Adipose tissue (tissue), 3 donors: Measurements from ENCODE around the gene HMCN2. TPM values are rescaled to one million over a fixed set of nuclear protein-coding genes. Genes with fewer than 3 reads are reported as not detected.

Experiments
- H3K27ac ChIP-seq: one replicate; pipeline ENCODE4 v1.5.1; 2013; ENCODE audit warnings: low read depth, low read length
- WGBS, 3 donors: extraction: QIAGEN DNeasy Blood & Tissue Kit; methylation state at CpG; one replicate each; pipeline ENCODE4 v1.1.7; 2013; 5-methylcytosine and 5-hydroxymethylcytosine counted together
- polyA plus RNA-seq, 3 donors: library from polyadenylated mRNA; stranded (reverse); fragments of 200-250 nt; gene quantifications; one replicate each; pipeline ENCODE4 v1.2.3, GENCODE V29; 2013
- donor health status: healthy with polysubstance abuse.
- donor health status: Bipolar disorder and iron deficiency.
- donor health status: healthy.

Gene HMCN2
- polyA plus RNA-seq, 3 donors, result 0.98 to 5.2 (median 2.6) TPM

- WGBS, 3 donors, result 61 to 80% (median 74%) methylated on average over 11 to 14 of the region's 14 CpGs
- no peak overlapping the region for H3K27ac ChIP-seq
These were observed 80.9 kb downstream of the HMCN2 start for GRCh38 chr9:130346431-130346830.

- H3K27ac ChIP-seq, result no peak overlapping the region
- WGBS, 3 donors, result 58 to 84% (median 84%) methylated on average over 14 of the region's 14 CpGs
These were observed 81.5 kb downstream of the HMCN2 start for GRCh38 chr9:130347036-130347435.

- H3K27ac ChIP-seq, result no peak overlapping the region
- 39 to 54% (median 48%) methylated on average over 6 of the region's 6 CpGs for WGBS, 3 donors
These were observed 82.4 kb downstream of the HMCN2 start for GRCh38 chr9:130347931-130348330.

GRCh38 chr9:130348341-130348740 is 82.8 kb downstream of the HMCN2 start:
- 78 to 88% (median 87%) methylated on average over 18 to 21 of the region's 21 CpGs for WGBS, 3 donors
- no peak overlapping the region for H3K27ac ChIP-seq

GRCh38 chr9:130348881-130349280 is 83.3 kb downstream of the HMCN2 start:
- WGBS, 3 donors, result 71 to 82% (median 82%) methylated on average over 5 to 8 of the region's 8 CpGs
- H3K27ac ChIP-seq, result no peak overlapping the region

GRCh38 chr9:130349398-130349797 is 83.8 kb downstream of the HMCN2 start:
- no peak overlapping the region for H3K27ac ChIP-seq
- 48 to 77% (median 76%) methylated on average over 11 of the region's 11 CpGs for WGBS, 3 donors

GRCh38 chr9:130351343-130351742 is 85.8 kb downstream of the HMCN2 start:
- WGBS, 3 donors, result 83 to 87% (median 86%) methylated on average over 14 of the region's 14 CpGs
- H3K27ac ChIP-seq, result no peak overlapping the region

GRCh38 chr9:130352081-130352480 is 86.5 kb downstream of the HMCN2 start:
- WGBS, 3 donors, result 81 to 88% (median 86%) methylated on average over 10 of the region's 10 CpGs
- H3K27ac ChIP-seq, result no peak overlapping the region

- WGBS, 3 donors, result 84 to 95% (median 93%) methylated on average over 17 of the region's 17 CpGs
- no peak overlapping the region for H3K27ac ChIP-seq
These were observed 87.2 kb downstream of the HMCN2 start for GRCh38 chr9:130352586-130353285.

GRCh38 chr9:130354378-130354777 is 88.8 kb downstream of the HMCN2 start:
- no peak overlapping the region for H3K27ac ChIP-seq
- 86 to 90% (median 87%) methylated on average over 13 of the region's 13 CpGs for WGBS, 3 donors

GRCh38 chr9:130354806-130355205 is 89.2 kb downstream of the HMCN2 start:
- WGBS, 3 donors, result 58 to 82% (median 77%) methylated on average over 17 to 18 of the region's 18 CpGs
- H3K27ac ChIP-seq, result no peak overlapping the region

GRCh38 chr9:130356033-130356432 is 90.5 kb downstream of the HMCN2 start:
- no peak overlapping the region for H3K27ac ChIP-seq
- WGBS, 3 donors, result 85 to 94% (median 93%) methylated on average over 13 of the region's 13 CpGs

GRCh38 chr9:130356877-130357584 is 91.5 kb downstream of the HMCN2 start:
- H3K27ac ChIP-seq, result no peak overlapping the region
- 72 to 95% (median 81%) methylated on average over 1 of the region's 1 CpG for WGBS, 3 donors

- H3K27ac ChIP-seq, result no peak overlapping the region
- 73 to 89% (median 87%) methylated on average over 7 of the region's 7 CpGs for WGBS, 3 donors
These were observed 93.4 kb downstream of the HMCN2 start for GRCh38 chr9:130358928-130359327.

GRCh38 chr9:130359819-130360218 is 94.3 kb downstream of the HMCN2 start:
- no peak overlapping the region for H3K27ac ChIP-seq
- WGBS, 3 donors, result 68 to 83% (median 73%) methylated on average over 9 of the region's 9 CpGs

GRCh38 chr9:130360672-130361071 is 95.1 kb downstream of the HMCN2 start:
- WGBS, 3 donors, result 86 to 92% (median 91%) methylated on average over 1 of the region's 1 CpG
- H3K27ac ChIP-seq, result no peak overlapping the region

- WGBS, 3 donors, result 86 to 94% (median 87%) methylated on average over 8 to 9 of the region's 9 CpGs
- H3K27ac ChIP-seq, result no peak overlapping the region
These were observed 96.4 kb downstream of the HMCN2 start for GRCh38 chr9:130361873-130362362.

- no peak overlapping the region for H3K27ac ChIP-seq
- 91 to 96% (median 95%) methylated on average over 13 of the region's 13 CpGs for WGBS, 3 donors
These were observed 97.1 kb downstream of the HMCN2 start for GRCh38 chr9:130362691-130363090.

GRCh38 chr9:130363755-130364404 is 98.3 kb downstream of the HMCN2 start:
- WGBS, 3 donors, result 76 to 85% (median 79%) methylated on average over 9 of the region's 9 CpGs
- H3K27ac ChIP-seq, result no peak overlapping the region
